ENCODE results near the gene HDAC11.
A peak's percentile ranks its signal among the peaks of the same experiment; 100 is the strongest.
"Not testable (repeated sequence)": the region's sequence is repeated elsewhere in the genome, so short reads cannot be mapped to it uniquely, and the experiment has no call there.

The HDAC11 gene

GRCh38 chr3:13493867-13494441 is 13.8 kb downstream of the HDAC11 start:
- DNase-seq, result no peak

- DNase-seq, result no peak
These were observed 14.6 kb downstream of the HDAC11 start for GRCh38 chr3:13494463-13495350.

- DNase-seq, result no peak
These were observed 15.3 kb downstream of the HDAC11 start for GRCh38 chr3:13495351-13495813.

DNA sequence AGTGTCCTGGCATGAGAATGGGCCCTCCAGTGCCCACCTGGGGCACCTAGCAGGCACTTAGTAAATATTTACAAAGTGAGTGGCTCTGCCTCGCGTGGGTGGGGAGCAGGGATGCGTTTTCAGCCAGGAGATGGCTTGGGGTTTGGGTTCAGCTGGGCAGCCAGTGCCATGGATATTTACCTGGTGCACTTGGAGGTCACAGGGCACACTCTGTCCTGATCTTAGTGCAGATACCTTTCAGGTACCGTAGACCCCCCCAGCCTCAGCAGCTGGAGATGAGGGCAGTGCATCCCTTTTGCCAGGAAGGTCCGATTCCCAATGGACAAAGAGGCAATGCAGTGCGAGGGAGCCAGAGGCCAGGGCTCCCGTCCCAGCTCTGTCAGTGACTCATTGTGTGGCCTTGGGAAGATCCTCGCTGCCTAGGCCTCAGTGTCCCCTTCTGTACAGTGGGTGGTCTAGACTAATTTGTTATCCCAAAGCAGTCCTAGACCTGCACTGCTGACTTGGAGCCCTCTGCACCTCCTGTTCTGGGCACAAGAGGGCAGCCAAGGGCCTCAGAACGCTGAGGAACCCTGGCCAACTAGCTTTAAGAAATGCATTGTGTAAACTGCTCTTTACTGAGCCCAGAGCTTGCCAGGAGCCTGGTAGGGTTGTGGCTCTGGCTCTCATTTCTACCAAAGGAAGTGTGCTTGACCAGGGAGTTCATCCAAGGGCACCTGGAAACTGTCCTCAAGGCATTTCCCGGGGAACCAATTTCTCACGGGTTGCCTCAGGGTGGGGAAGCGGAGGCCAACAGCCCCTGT is 16.0 kb downstream of the HDAC11 start:
- DNase-seq, result peak; percentile 52 to 60

DNA sequence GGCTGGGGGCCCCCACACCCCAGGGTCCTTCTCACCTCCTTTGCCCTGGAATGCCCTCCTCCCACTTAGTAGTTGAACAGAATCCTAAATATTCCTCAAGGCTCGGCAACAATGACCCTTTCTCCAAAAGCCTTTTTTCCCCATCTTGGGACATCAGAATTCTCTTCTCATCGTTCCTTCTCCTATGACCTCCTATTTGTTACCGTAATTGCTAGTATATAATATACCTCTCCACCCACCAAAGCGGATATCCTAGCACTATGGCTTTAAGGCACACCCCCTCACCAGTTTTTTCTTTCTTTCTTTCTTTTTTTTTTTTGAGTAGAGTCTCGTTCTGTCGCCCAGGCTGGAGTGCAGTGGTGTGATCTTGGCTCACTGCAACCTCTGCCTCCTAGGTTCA is 16.8 kb downstream of the HDAC11 start:
- no peak for DNase-seq

GRCh38 chr3:13497386-13497785 is 17.3 kb downstream of the HDAC11 start:
- no peak for DNase-seq

DNA sequence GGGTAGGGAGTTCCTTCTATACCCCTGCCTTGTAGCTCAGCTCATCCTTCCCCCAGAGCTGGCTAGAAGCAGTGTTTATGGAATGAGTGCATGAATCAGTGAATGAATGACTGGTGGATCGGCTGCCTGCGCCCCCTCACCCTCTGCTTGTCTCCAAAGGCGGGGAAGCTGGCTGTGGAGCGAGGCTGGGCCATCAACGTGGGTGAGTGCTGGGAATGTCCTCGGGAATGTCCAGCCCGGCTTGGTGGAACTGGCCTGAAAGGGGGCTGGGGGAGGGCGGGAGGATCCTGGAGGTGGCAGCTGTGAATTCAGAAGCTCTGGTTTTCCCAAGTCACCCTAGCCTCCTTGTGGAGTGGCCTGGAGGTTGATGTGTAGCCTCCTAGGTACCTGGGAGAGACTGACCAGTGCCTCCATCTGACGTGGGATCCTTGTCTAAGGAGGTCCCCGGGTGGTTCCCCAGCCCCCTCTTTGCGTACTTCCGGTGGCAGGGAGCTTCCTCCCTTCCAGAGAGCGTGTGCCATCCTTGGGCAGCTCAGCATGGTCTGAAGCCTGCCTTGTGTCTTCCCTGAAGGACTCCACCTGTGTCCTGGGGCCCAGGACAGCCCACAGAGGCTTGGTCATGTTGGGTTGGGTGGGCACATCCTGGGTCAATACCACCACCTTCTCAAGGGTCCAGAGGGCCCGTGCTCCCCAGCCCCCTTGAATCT is 18.4 kb downstream of the HDAC11 start:
- DNase-seq, result no peak

DNA sequence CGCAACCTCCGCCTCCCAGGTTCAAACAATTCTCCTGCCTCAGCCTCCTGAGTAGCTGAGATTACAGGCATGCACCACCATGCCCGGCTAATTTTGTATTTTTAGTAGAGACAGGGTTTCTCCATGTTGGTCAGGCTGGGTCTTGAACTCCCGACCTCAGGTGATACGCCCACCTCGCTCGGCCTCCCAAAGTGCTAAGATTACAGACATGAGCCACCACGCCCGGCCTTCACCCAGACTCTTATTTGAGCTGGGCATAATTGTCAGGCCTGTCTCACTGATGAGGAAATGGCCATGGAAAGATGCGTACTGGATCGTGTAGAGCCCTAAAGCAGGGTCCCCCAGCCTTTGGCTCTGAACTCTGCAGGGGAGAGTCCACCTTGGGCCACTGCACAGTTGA is 19.1 kb downstream of the HDAC11 start:
- not testable (repeated sequence) for DNase-seq

- no peak for DNase-seq
These were observed 20.2 kb downstream of the HDAC11 start for GRCh38 chr3:13500133-13500885.

GRCh38 chr3:13501056-13501455 is 20.9 kb downstream of the HDAC11 start:
- no peak for DNase-seq

DNA sequence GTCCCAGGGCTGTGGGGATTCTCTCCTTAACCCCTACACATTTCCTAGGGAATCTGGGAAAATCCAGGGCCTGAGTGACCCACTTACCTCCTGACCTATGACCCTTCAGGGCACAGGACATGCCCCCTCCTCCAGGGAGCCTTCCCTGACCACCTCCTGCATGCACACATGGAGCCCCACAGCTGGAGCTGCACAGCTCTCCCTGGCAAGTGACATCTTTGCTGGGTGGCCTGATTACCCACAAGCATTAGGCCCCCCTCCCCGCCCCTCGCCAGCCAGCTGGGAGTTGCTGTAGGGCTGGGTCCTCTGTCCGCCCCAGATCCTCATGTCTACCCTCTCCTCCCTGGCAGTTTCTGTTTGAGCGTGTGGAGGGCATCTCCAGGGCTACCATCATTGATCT is 21.4 kb downstream of the HDAC11 start:
- DNase-seq, result no peak

DNA sequence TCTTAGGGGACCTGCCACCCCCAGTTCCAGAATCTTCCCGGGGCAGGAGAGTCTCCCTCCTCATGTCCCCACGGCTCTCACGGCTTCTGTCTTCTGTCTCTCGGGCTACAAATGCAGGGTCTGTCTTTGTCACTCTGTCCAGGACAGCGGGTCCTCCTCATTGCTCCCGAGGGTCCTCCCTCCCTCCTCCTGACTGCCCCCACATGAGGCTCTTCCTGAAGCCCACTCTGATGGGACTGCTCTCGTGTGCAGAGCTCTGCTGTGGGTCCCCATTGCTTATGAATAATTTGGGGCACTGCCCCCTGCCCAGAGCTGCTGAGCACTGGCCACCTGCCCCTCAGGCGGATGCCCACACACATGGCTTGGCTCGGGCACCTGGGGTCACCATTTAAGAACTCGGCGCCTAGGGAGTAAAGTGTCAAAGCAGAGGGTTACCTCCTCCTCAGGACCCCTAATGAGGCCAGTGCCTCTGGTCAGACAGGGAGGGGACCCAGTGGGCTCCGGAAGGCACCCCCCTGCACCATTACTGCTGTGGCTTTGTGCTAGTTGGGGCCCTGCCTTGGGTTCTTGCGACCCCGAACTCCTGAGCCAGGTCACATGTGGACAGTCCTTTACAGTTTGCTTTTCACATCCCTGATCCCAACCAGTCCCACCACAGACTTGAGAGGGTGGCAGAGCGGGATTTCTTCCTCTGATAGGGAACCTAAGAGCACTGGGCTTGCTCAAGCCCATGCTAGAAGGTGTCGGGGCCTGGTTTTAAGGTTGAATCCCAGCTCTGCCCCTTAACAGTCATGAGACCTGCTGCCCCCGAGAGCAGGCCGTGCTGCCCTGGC is 22.1 kb downstream of the HDAC11 start:
- no peak for DNase-seq

GRCh38 chr3:13502791-13503060 is 22.6 kb downstream of the HDAC11 start:
- no peak for DNase-seq

DNA sequence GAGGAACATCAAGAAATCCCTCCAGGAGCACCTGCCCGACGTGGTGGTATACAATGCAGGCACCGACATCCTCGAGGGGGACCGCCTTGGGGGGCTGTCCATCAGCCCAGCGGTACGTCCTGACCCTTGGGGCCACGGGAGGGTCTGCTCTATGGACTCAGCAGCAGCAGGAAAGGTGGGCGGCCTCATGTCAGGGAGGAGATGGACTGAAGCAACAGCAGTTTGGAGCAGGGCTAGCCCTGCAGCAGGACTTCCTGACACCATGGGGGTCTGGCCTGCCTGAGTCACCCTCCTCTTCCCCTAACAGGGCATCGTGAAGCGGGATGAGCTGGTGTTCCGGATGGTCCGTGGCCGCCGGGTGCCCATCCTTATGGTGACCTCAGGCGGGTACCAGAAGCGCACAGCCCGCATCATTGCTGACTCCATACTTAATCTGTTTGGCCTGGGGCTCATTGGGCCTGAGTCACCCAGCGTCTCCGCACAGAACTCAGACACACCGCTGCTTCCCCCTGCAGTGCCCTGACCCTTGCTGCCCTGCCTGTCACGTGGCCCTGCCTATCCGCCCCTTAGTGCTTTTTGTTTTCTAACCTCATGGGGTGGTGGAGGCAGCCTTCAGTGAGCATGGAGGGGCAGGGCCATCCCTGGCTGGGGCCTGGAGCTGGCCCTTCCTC is 24.2 kb downstream of the HDAC11 start:
- DNase-seq, result no peak

GRCh38 chr3:13505147-13506130 is 25.3 kb downstream of the HDAC11 start:
- DNase-seq, result no peak

DNA sequence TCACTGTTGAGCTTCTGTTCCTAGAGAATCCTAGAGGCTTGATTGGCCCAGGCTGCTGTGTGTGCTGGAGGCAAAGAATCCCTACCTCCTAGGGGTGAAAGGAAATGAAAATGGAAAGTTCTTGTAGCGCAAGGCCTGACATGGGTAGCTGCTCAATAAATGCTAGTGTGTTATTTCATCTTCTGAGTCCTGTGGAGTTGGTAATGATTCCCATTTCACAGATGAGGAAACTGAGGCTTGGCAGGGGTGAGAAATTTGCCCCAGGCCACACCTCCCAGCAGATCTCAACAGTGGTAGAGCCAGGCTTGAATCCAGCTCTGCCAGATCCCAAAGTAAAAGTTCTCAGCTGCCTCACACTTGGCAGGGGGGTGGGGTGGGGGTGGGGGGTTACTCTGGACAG is 26.1 kb downstream of the HDAC11 start:
- DNase-seq, result no peak

GRCh38 chr3:13506680-13507079 is 26.6 kb downstream of the HDAC11 start:
- DNase-seq, result no peak

- DNase-seq, result no peak
These were observed 27.1 kb downstream of the HDAC11 start for GRCh38 chr3:13507247-13507569.

DNA sequence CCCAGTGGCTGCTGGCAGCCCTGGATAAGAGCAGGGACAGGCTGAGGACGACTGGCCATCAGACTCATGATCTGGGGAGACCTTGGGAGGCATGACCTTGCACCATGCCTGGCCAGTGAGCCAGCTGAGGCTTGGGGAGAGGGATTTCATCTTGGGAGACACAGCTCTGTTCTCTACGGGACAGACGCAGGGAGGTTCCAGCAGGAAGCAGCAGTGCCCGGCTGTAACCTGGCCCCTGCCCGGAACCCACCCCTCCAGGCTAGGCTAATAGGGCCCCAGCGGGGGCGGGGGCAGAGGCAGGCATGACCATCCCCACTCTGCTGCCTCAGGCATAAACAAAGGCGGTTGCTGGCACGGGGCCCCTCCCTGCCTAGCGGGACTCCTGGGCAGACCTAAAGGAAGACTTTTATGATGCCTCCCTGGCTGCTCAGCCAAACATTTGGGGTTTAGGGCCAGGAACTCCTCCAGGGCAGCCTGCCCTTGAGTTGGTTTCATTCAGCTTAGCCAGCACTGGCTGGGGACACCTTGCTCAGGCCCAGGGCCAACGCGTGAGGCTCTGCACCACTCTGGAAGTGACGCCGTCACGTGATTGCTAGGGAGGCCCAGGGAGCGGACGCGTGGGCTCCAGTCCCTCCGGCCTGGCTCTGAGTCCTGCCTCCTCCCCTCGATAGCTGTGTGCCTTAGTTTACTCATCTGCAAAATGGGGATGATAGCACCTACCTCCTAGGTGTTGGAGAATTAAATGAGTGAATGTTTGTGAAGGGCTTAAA is 27.6 kb downstream of the HDAC11 start:
- no peak for DNase-seq

Data from SHP77 (cell line).